NB4 (cell line): ENCODE data around the gene SSPN.
A peak's percentile ranks its signal among the peaks of the same experiment; 100 is the strongest.

Source experiments
- DNase-seq: peaks from one replicate; pipeline ENCODE4 v3.0.0; 2010; ENCODE audit warnings: low read depth
- H3K4me3 ChIP-seq: one replicate; pipeline ENCODE4 v1.5.1; 2011; ENCODE audit warnings: mild to moderate bottlenecking, low read depth, low read length, moderate library complexity
- CTCF ChIP-seq: IDR thresholded peaks from one replicate; pipeline ENCODE4 v1.5.1; 2012; ENCODE audit warnings: low read depth, low read length
- MYC ChIP-seq: IDR thresholded peaks from 2 replicates; pipeline ENCODE4 v1.6.1; 2011; ENCODE audit warnings: low read depth, low read length
- POLR2A ChIP-seq: IDR thresholded peaks from 2 replicates; pipeline ENCODE4 v1.6.1; 2011; ENCODE audit warnings: mild to moderate bottlenecking; ENCODE audit not compliant: insufficient read length; ENCODE audit errors: extremely low read depth
- TF ChIP-seq, protein P1 (sequence below): IDR thresholded peaks from 2 replicates; pipeline ENCODE4 v1.6.1; 2011; ENCODE audit warnings: low read depth, low read length

SSPN gene

GRCh38 chr12:26281320-26281719, 85.9 kb downstream of the SSPN start:
- H3K4me3 ChIP-seq, result no peak overlapping the region
- no peak for DNase-seq
- no peak for TF ChIP-seq MYC
- TF ChIP-seq, protein P1, sequence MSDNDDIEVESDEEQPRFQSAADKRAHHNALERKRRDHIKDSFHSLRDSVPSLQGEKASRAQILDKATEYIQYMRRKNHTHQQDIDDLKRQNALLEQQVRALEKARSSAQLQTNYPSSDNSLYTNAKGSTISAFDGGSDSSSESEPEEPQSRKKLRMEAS, result no peak
- no peak for TF ChIP-seq POLR2A
- TF ChIP-seq CTCF, result no peak

- H3K4me3 ChIP-seq, result no peak overlapping the region
- TF ChIP-seq, protein P1, result no peak
- TF ChIP-seq CTCF, result no peak
- no peak for TF ChIP-seq MYC
- DNase-seq, result no peak
These were observed 87.1 kb downstream of the SSPN start for GRCh38 chr12:26282339-26282940.

DNA sequence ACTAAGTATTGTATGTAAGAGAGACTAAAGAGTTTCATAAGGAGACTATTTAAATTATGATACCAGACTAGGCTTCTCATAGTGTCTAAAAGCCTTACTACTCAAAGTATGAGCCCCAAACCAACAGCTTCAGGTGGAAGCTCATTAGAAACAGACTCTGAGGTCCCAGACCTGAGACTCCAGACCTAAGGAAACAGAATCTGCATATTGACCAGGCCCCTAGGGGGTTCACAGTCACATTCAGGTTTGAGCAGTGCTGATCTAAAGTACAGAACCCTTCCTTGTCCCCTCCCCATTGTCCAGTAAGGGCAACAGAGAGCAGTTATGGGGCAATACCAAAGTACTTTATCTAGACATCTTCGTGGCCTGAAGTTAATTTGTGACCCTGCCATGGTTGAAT, 87.7 kb downstream of the SSPN start:
- no peak for TF ChIP-seq POLR2A
- no peak for TF ChIP-seq MYC
- TF ChIP-seq, protein P1, result no peak
- no peak for TF ChIP-seq CTCF
- DNase-seq, result peak; percentile 44
- H3K4me3 ChIP-seq, result no peak overlapping the region

GRCh38 chr12:26283617-26284016, 88.2 kb downstream of the SSPN start:
- no peak for DNase-seq
- H3K4me3 ChIP-seq, result no peak overlapping the region
- no peak for TF ChIP-seq MYC
- no peak for TF ChIP-seq POLR2A
- TF ChIP-seq, protein P1, result no peak
- no peak for TF ChIP-seq CTCF

DNA sequence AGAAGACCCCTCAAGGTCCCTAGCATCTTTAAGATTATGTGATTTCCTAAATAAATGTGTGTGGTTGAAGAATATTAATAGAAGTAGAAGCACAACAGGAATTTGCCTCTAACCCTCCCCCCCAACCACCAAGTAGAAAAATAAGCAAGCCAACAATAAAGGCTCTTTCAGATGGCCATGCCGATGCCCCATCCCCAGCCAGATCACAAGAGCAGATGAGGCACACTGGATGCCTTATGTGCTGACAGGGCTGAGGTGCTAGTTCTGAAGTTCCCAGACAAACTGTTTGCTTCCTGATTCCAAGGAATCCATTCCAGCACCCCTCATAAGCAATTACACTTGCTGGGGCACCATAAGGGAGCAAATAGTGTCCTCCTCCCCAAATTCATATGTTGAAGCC, 90.0 kb downstream of the SSPN start:
- no peak for DNase-seq
- no peak overlapping the region for H3K4me3 ChIP-seq
- TF ChIP-seq, protein P1, result no peak
- no peak for TF ChIP-seq CTCF
- no peak for TF ChIP-seq POLR2A
- TF ChIP-seq MYC, result no peak

- no peak for TF ChIP-seq MYC
- TF ChIP-seq CTCF, result no peak
- no peak for TF ChIP-seq POLR2A
- TF ChIP-seq, protein P1, result no peak
- DNase-seq, result no peak
- no peak overlapping the region for H3K4me3 ChIP-seq
These were observed 90.8 kb downstream of the SSPN start for GRCh38 chr12:26286186-26286585.
